ENCODE measurements around the gene SLC2A4.

Gene SLC2A4

DNA sequence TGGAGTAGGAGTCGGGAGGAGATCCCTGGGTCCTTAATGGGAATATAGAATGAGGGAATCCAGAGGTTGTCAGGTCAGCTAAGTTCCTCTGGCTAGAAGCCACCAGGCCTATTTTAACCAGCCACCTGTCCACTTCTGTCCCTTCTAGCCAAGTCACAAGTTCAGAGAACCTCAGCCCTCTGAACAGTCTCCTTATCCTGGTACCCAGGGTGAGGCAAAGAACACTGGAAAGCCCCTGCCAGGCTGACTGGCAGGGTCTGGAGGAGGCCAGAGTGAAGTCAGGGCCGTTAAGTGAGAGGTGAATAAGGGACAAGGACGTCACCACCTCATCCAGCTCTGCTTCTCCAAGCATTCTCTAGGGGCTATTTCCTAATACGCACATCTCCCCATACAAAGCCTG, 32.7 kb upstream of the SLC2A4 start:
- no peak for DNase-seq

DNA sequence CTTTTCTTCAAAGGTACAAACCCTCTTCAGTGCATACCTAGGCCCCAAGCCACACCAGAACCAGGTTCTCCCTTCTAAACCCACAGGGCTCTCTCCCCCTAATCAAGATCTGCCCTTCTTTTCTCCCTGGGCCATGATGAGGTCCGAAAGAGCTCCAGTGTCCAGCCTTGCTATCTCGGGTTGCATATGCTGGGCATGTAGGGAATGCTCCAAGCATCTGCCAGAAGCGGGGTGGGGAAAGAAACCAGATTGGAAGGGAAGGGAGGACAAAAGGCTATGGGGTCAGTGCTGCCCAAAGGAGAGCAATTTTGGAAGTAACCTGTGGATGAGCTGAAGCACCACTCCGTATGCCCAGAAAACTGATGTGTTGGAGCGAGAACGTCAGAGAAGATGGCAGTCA, 32.3 kb upstream of the SLC2A4 start:
- no peak for DNase-seq

DNA sequence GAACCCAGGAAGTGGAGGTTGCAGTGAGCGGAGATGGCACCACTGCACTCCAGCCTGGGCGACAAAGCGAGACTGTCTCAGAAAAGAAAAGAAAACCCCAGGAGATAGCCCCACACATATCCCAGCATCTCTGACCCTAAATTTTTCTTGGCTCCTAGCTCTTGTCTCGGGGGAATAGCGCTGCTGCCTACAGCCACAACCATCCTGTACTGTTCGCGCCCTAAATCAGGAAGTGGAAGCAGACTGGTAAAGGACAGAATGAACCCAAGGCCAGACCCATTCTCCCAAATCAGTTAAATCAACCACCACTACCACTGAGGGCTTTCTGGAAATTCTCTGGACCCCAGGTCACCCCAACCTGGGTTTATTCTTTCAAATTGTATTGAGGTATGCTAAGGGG, 31.7 kb upstream of the SLC2A4 start:
- no peak for DNase-seq

- DNase-seq, result no peak
These were observed 30.6 kb upstream of the SLC2A4 start for GRCh38 chr17:7250695-7251627.

GRCh38 chr17:7251661-7252175, 29.8 kb upstream of the SLC2A4 start, which contains the start of gene CTDNEP1:
Gene CTDNEP1, minus strand, starts transcription at chr17:7251734. Its CDS starts 438 bp downstream, at chr17:7251296.
- DNase-seq, result peak; percentile 100

- DNase-seq, result peak; percentile 95
These were observed 29.1 kb upstream of the SLC2A4 start, which contains the start of gene ELP5 for GRCh38 chr17:7252176-7253043. Gene ELP5, plus strand, starts transcription at chr17:7252215. Its CDS starts 336 bp downstream, at chr17:7252551.

DNA sequence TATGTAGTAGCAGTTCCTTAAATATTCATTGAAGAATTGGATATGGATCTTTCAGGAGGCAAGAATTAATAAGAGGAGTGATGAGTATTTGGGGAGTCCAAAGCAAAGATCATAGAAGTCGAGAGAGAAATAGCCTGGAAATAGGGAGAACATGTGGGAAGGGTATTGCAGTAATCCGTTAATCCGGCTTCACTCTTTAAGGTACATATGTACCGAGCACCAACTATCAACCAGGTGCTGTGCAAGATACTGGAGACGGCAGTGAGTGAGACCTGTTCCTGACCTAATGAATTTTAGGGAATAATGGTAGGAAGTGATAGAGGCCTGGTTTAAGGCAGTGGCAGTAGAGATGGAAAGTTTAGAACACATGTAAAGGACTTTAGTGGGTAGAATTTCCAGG, 28.4 kb upstream of the SLC2A4 start:
- DNase-seq, result no peak

- no peak for DNase-seq
These were observed 27.0 kb upstream of the SLC2A4 start for GRCh38 chr17:7254511-7254910.

DNA sequence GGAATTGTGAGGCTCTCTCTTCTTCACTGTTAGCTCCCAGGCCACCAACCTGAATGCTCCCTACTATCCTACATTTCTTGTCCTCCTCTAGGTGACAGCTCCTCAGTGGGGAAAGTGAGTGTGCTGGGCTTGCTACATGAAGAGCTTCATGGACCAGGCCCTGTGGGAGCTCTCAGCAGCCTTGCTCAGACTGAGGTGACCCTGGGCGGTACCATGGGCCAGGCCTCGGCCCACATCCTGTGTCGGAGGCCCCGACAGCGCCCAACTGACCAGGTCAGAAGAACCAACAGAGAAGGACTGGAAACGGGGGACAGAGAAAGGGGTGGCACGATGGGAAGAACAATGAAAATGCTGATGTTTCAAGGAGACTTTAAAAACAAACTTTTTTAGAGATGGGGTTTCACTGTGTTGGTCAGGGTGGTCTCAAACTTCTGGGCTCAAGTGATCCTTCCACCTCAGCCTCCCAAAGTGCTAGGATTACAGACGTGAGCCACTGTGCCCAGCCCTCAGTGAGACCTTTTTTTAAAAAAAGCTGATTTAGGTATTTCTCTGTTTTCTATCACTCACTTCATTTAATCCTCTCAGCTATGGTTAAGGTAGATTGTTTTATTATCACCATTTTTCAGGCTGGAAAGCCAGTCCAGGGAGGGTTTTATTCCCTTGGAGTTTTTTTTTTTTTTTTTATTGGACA, 24.6 kb upstream of the SLC2A4 start:
- no peak for DNase-seq

GRCh38 chr17:7258731-7259554, 22.6 kb upstream of the SLC2A4 start:
- DNase-seq, result no peak

GRCh38 chr17:7259555-7259889, 22.0 kb upstream of the SLC2A4 start:
- no peak for DNase-seq

GRCh38 chr17:7260151-7260550, 21.4 kb upstream of the SLC2A4 start:
- no peak for DNase-seq

DNA sequence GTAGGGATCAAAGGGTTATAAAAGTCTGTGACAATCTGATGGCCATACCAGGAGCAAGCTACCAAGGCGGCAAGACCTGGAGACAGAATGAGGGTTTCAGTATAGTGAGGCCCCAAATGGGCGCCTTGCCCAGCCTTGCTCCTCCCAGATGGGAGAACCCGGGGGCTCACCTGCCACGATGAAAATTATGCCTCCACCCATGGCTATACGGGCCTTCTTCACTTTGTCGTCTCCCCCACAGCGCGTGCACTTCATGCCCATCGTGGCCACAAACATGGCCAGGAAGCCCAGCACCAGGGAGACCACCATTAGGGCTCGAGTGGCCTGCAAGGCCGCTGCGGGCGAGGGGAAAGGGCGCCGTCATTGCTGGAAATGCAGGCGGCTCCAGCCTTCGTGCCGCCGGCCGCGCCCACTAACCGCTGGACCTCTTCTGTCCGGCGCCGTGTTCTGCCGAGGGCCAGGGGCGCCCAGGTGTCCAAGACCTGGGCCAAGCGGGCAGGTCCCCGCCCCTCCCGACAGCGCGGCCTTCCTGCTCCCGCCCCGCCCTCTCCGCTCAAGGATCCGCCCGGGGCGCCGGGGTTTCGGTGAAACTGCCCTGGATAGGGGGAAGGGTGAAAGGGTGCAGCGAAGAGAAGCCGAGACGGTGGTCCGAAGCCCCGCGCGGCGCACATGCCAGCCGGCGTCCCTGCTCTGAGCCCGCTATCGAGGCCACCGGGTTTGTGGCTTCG, 20.7 kb upstream of the SLC2A4 start:
- peak; percentile 72 for DNase-seq

DNA sequence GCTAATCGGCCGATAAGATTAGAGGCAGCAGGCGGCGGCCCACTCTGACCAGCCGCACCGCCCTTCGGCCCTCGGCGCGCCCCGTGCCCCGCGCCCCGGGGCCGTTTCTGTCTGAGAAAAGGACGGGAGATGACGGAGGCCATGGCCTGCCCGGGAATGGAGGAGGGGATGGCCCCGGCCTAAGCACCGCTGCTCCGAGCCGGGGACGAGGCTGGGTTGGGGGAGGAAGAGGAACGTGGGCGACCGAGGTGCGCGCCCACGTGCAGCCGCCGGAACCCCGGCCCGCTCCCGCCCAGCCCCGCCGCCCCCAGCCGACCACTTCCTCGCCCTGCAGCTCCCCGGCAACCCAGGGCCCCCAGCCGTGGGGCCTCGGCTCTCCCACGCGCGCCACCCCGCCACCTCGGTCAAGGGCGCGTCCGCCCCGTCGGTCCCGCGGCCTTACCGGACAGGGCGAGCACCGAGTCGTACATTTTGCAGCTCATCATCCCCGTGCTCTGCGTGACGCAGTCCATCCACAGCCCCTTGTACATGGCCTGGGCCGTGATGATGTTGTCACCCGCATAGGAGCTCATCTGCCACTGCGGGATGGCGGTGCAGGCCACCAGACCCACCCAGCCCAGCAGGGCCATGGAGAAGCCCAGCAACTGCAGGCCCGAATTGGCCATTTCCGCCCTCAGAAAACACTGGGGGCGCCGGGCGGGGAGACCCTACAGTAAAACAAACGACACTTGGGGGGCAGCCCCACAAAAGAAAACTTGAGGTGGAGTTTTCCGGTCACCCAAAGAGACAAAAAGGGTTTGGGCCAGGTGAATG, 19.9 kb upstream of the SLC2A4 start:
- peak; percentile 68 for DNase-seq

DNA sequence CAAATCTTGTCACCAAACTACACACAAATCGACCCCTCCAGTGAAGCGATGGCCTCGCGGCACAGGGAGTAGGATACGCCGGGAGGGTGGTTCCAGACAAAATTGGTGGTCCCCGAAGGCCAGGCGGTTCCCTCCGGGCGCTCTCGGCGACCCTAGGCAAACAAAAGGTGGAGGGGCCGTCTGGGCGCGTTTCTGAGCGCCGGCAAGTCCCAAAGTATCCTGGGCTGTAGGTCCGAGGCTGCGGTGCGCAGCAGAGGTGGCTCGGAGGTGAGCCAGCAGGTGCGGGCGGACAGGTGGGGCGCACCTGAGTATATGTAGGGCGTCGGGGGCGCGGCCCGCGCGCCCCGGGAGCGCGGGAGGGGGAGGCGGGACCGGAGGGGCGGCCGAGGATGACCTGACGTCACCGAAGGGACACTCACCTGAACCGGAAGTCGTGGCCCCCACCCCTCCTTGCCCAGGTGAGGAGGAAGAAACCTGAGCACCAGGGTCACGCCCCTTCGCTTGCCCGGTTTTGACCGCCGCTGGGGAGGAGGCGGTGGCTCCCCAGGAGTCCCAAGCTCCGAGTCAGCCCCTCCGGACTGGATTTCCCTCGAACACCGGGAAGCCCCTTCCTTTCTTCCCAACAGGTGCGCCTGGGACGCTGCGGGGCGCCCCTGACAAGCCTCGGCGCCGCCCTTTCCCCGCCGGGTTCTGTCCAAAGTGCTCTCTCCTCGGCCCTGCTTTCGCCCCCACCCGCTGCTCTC, 19.2 kb upstream of the SLC2A4 start, which contains the start of gene CLDN7:
CLDN7 (minus strand) TSS at position 287 of the 743 bp plus-strand sequence. CDS start 435 bp downstream, outside the sequence.
- DNase-seq, result no peak

- DNase-seq, result no peak
These were observed 18.4 kb upstream of the SLC2A4 start for GRCh38 chr17:7262935-7263800.

DNA sequence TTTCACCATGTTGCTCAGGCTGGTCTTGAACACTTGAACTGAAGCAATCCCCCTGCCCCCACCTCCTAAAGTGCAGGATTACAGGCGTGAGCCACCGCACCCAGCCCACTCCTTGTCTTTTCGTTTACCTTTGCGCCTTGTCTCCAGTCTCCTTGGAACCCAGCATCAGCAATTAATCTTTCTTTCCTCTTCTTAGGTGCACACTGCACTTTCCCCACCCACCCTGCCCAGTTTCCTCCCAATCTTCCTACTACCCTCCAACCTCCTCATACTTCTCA, 17.8 kb upstream of the SLC2A4 start:
- no peak for DNase-seq

GRCh38 chr17:7266784-7267183, 14.7 kb upstream of the SLC2A4 start:
- DNase-seq, result no peak

DNA sequence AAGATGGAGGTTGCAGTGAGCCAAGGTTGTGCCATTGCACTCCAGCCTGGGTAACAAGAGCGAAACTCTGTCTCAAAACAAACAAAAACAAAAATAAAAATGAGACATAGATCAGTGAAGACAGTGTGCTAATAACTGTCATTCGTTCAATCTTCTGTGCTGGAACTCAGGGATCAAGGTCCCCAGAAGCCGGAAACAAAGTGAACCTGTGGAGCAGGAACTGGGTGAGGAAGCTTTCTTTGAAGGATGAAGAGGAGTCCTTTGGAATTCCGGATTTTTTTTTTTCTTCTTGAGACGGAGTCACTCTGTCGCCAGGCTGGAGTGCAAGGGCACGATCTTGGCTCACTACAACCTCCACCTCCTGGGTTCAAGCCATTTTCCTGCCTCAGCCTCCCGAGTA, 2.1 kb upstream of the SLC2A4 start:
- DNase-seq, result no peak

Data from activated CD8-positive, alpha-beta memory T cell treated with anti-CD3 and anti-CD28 coated beads, Interleukin-2, amount 50 U/mL, for 48 hours (primary cell).